Neural progenitor cell (in vitro differentiated cells): ENCODE measurements around the gene PCARE.

Experiments used
- CTCF ChIP-seq: fragments of 200-600 bp; sonication (generic); IDR thresholded peaks from 2 replicates; pipeline ENCODE4 v1.5.1; 2017; ENCODE audit warnings: antibody characterized with exemption, mild to moderate bottlenecking
- EZH2 ChIP-seq: fragments of 200-600 bp; sonication (generic); IDR thresholded peaks from 2 replicates; pipeline ENCODE4 v1.6.1; 2017; ENCODE audit warnings: antibody characterized with exemption, mild to moderate bottlenecking, moderate library complexity

DNA sequence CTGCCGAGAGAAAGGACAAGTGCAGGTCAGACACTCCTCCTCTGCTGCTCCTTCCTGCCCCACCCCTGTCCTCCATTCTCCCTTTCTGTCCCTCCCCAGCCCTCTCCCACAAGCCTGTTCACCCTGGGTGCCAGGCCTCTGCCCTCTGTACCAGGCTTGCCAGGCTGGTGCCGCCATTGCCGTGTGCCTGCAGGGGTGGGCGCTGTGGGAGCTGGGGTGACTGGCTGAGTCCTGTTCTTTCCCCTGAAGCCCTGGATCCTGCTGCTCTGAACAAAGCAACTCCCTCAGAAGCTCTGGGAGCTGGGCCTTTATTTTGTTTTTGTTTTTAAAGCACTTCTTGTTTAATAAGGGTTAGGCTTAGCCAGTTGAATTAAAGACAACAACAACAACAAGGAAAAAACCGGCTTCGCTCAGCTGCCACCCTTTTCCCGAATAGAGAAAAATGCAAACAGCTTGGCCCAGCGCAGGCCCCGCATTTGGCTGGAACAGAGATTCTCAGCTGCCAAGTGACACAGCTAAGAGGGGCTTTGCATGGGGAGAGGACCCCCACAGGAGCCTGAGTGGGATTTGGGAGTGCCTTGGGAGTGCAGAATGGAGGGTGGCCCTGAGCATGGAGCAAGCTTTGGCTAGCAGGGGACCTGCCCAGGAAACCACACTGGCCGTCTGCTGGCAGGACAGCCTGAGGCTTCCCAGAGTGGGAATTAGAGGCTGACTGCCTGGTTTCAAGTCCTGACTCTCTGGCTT, 9.1 kb downstream of the PCARE start:
- TF ChIP-seq CTCF (no peak), EZH2 (no peak)
